Fibroblast of pulmonary artery (primary cell): ENCODE data around the gene MICU1.

Experiments used
- DNase-seq: peaks from one replicate; pipeline ENCODE4 v3.0.0-alpha.2; 2010; ENCODE audit warnings: low read depth
- H3K4me3 ChIP-seq: replicated peaks from 2 replicates; pipeline ENCODE4 v1.5.1; 2011; ENCODE audit warnings: low read depth, mild to moderate bottlenecking, control low read depth, low read length, moderate library complexity
- CTCF ChIP-seq: IDR thresholded peaks from 2 replicates; pipeline ENCODE4 v1.5.1; 2011; ENCODE audit warnings: mild to moderate bottlenecking, control low read depth, low read length, inconsistent platforms; ENCODE audit errors: missing control alignments

Gene MICU1

GRCh38 chr10:72321248-72322029, 304.4 kb downstream of the MICU1 start:
- no peak for TF ChIP-seq CTCF
- DNase-seq, result no peak
- peak overlapping the region; percentile 7 for H3K4me3 ChIP-seq

GRCh38 chr10:72320676-72321247, 305.1 kb downstream of the MICU1 start:
- H3K4me3 ChIP-seq, result peak overlapping the region; percentile 7
- peak; percentile 98 for DNase-seq
- no peak for TF ChIP-seq CTCF

DNA sequence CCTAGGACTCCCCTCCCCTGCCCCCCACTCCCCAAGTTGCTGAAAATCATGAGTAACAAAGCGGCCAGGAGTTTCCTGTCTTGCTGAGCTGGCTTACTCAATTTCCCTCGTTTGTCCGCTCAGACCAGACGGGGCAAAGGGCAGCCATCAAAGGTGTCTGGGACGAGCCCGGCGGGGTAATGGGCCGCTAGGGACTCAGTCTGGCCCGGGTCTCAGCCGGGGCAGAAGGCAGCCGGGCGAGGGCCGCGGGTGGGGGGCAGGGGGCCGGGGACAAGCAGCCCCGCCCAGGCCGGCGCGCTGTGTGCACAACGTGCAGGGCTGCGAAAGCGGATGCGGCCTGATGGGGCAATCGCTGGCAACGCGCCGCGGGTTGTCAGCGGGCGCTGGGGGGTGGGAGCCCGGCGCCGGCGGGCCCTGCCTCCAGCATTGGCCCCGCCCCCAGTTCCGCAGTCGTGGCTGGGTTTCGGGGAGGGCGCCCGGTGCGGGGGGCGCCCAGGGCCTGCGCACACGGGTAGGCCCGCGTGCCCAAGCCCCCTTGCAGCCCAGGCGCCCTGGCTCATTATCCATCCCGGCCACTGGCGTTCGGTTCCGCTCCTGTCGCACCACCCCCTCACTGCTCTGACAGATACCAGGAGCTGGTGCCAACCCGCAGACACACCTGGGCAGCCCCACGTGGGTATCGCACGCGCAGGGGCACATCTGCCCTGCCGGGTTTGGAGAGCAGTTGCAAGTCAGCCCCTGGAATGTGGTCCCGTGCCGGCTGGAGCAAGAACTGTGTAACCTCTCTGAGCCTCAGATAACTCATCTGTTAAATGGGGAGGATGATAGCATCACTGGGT, 306.2 kb downstream of the MICU1 start:
- no peak for TF ChIP-seq CTCF
- peak; percentile 96 for DNase-seq
- peak overlapping the region; percentile 22 for H3K4me3 ChIP-seq

DNA sequence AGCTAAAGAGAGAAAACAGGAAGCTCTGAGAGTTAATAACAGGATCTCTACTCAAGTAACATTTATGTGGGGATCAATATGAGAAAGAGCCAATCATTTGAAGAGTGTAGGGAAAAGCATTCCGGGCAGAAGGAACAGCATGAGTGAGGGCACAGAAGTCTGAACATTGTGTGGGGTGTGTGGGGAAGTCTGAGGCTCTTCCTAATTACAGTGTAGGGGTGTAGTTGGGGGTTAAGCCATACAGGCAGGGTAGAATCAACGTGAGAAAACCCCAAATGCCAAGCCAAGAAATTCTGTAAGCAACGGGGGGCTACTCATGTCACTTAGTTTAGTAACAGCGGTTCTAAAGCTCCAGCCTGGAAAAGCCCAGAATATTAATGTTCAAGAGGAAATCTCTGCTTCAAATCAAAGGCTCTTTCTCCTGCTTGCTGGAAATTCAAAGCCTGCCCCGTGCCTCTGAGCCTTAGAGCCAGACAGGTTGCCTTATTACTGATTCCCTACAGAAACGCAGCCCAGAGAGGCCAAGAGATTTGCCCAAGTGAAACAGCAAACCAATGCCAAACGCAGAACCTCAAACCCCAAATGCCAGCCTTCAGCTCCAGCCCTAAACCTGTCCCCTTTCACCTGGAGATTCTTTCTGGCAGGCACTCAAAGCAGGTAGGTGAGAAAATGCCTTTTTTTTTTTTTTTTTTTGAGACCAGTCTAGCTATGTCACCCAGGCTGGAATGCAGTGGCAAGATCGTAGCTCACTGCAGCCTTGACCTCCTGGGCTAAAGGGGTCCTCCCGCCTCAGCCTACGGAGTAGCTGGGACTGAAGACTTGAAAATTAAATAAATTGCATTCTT, 307.2 kb downstream of the MICU1 start:
- H3K4me3 ChIP-seq, result no peak overlapping the region
- no peak for TF ChIP-seq CTCF
- DNase-seq, result no peak
